GM08714 (cell line): ENCODE measurements around the gene VAV2.

Experiments
- H3K4me3 ChIP-seq: fragments of 200-500 bp; sonication (Bioruptor generic); 2 replicates; pipeline ENCODE4 v1.5.1; 2014; ENCODE audit warnings: mild to moderate bottlenecking, low read length, inconsistent platforms
- ZNF274 ChIP-seq: IDR thresholded peaks from 2 replicates; pipeline ENCODE4 v1.6.1; 2012; ENCODE audit warnings: mild to moderate bottlenecking, low read depth, low read length

Gene VAV2

DNA sequence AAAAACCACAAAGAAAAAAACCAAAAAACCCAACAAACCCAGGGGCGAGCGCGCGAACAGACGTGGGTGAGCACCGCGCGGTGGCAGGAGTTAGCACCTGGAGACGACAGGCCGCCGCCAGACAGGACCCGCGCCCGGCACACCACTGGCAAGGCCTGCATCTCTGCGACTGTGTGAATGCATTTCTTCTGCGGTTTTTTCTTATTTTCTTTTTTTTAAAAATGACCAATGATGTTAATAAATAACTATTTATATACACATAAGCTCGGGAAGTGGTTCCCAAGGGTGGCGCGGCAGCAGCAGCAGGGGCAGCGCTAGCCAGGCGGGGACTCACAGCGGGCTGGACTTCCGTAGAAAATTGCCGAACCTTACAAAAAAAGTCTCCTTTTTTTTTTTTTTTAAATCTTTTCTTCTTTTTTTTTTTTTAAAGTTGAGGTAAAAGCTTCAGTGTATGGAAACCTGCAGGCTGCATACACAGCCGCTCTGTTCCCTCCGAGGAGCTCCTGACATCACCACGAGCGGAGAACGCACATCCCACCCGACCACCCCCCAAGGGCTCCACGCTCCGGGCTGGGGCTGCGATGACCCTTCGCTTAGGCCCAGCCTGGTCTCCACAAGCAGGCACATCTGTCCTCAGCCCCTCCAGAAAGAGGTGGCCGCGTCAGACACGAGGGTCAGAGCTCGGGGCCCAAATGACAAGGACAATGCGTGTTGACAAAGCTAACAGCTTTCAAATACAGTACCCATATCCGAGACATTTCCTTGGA lies 40.5 kb upstream of the VAV2 start:
- no peak overlapping the region for H3K4me3 ChIP-seq

DNA sequence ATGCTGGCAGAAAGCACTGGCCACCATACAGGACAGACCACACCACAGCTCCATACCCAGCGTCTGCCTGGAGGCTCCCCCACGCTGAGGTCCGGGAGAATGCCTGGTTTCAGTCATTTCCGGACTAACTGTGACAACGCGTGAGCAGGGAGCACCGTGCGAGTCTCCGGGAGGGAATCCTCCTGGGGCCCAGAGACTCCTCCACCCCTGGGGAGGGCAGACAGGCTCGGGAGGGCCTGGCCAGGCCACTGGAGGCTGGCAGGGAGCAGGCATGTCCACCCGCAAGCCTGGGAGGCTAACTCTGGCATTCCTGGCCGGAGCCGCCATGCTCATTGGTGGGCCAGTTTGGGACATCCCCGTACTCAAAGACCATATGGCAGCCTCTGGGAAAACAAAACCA lies 39.7 kb upstream of the VAV2 start:
- TF ChIP-seq ZNF274, result no peak
- no peak overlapping the region for H3K4me3 ChIP-seq

More for the DNA sequence above, 40.5 kb upstream of the VAV2 start:
- no peak for TF ChIP-seq ZNF274

DNA sequence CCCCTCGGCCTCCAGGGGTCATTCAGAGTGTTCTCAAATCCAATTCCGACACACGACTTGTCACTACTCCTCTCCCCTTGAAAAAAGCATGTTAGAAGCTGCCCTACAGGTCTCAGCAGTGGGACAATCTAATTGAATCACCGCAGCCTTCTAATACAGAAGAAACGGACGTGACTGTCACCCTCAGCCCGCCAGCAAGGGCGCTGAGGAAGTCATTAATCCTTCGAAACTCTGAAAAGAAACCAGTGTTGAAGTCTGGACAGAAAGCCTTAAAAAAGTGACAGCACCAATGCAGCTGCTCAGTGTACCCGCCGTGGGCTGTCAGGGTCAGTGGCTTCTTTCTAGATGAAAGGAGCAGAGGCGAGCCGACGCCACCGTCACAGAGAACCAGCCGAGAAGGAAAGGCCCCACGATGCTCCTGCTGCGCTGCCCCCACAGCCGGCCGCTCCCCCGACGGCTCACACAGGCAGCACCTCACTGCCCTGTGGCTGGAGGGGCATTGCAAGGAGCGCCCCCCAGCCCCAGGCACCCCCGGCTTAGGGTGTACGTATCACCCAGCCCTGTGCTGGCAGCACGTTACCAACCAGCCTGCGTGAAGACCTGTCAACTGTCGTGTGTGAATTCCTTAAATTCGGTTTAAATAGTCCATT lies 38.8 kb upstream of the VAV2 start:
- no peak overlapping the region for H3K4me3 ChIP-seq
- no peak for TF ChIP-seq ZNF274

DNA sequence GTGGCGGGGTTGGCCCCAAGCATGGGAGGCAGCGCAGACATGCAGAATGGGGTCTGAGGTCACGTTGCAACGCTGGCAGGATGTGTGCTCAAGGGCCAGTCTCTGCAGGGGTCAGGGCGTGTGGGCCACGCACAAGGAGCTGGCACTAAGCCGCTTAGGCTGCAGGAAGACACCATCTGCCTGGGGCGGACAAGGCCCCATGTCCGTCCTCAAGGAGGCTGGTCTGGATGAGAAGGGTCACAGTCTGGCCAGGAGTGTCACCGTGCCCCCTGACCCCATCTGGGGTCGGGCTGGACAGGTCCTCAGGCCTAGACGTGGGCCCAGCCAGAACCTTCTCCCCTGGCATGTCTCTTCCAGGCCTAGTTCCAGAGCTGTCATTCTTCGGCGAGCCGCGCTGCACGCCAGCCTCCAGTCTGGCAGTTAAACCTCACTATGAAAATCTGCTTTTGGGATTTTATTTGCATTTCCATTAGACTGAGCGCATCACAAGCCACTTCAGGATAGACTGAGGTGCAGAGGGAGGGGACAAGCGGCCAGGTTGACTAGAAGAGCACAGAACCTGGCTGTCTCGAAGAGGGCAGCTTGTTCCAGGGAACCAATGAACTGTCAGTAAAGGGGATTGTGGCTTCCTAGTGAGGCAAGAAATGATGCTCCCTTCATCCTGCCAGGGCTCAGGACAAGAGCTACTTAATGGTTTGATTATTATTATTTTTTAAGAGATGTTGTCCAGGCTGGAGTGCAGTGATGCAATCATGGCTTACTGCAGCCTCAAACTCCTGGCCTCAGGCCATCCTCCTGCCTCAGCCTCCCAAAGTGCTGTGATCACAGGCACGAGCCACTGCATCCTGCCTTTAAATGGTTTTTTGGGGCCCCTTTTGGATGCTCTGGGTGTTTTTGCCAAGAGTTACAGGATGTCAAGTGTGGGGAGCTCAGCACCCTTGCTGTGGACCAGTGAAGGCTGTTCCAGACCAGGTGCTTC lies 37.4 kb upstream of the VAV2 start:
- no peak overlapping the region for H3K4me3 ChIP-seq
- TF ChIP-seq ZNF274, result no peak

DNA sequence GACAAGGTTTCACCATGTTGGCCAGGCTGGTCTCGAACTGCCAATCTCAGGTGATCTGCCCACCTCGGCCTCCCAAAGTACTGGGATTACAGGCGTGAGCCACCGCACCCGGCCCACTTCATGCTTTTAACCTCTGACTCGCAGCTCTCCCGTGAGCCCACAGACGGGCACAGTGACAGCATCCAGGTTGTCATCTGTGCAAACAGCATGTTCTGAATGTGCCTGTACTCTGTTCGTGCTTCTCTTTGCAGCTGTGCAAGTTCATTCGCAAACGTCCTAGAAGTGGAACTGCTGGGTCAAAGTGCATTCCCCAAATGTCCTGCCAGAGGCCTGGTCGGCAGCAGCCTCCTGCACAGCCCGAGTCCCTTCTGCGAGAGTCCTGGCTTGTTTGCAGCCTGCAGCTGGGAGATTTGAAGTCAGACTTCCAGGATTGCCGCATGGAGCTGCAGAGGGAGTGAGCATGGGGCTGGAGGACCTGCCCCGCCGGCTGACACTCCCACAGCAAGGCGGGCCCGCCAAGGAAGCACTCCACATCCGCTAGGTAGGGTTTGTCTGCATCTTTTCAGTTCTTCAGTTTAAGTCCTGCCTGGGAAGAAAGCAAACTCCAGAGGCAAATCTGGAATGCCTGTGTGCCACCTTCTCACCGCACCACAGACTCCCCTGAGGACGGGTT lies 36.6 kb upstream of the VAV2 start:
- no peak overlapping the region for H3K4me3 ChIP-seq

DNA sequence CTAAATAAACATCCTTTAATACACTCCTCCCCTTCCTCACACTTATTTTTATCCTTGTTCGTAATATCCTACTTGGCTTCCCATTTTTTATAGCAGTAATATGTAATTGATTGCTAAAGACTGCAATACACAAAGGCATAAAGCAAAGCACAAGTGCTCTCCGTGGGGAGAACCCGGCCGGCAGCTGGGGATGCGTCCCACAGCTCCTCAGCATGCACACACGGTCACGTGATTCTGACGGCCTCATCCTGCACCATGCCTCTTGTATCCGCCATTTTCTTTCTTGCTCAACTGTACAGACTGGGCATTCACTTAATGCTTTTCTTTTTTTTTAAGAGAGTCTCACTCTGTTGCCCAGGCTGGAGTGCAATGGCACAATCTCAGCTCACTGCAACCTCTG lies 36.0 kb upstream of the VAV2 start:
- TF ChIP-seq ZNF274, result no peak
- no peak overlapping the region for H3K4me3 ChIP-seq

More for the DNA sequence above, 36.6 kb upstream of the VAV2 start:
- no peak for TF ChIP-seq ZNF274

DNA sequence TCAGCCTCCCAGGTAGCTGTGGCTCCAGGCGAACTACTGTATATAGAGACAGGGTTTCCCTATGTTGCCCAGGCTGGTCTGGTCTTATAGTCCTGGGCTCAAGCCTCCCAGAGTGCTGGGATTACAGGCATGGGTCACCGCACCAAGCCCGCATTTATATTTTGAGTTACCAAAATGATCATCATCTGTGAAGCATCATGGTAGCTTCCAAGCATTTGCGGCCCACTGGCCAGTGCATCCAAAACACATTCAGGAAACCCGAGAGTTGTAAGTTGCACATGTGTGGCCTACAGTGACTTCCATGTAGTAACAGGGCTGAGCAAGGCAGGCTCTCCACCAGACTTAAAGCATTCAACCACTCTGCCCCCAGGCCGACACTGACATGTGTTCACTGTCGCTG lies 35.4 kb upstream of the VAV2 start:
- H3K4me3 ChIP-seq, result no peak overlapping the region
- no peak for TF ChIP-seq ZNF274

DNA sequence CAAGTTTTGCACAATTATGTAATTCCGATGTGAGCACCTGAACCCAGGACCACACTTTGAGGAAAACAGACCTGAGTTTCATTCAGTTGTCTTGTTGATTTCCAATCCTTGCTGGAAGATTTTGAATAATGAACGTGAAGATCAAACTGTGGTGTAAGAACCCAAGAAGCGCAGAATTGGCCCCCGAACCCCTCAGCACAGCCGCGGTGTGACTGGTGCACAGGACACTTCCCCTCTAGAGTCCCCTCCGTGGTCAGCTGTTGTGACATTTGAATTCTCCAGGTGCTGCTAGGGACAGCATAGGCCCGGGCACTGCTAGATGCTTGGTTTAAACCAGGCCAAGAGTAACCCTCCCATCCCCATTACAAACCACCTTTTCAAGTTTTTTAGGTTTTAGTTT lies 34.9 kb upstream of the VAV2 start:
- no peak for TF ChIP-seq ZNF274
- H3K4me3 ChIP-seq, result no peak overlapping the region

DNA sequence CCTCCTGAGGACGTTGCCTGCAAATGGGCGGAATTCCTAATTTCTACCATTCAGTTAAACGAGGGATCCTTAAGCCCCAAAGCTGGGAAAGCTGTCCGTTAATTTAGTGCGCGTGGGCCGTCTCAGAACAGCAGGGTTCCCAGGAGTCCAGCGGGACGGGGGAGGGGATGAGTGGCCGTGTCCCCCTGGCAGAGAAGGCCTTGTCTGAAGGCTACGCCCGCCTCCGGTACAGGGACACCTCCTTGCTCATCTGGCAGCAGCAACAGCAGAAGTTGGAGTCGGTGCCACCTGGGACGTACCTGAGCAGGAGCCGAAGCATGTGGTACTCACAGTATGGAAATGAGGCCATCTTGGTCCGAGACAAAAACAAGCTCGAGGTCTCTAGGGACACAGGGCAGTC lies 34.5 kb upstream of the VAV2 start:
- TF ChIP-seq ZNF274, result no peak
- no peak overlapping the region; the same call in 1 of the 2 replicates for H3K4me3 ChIP-seq

DNA sequence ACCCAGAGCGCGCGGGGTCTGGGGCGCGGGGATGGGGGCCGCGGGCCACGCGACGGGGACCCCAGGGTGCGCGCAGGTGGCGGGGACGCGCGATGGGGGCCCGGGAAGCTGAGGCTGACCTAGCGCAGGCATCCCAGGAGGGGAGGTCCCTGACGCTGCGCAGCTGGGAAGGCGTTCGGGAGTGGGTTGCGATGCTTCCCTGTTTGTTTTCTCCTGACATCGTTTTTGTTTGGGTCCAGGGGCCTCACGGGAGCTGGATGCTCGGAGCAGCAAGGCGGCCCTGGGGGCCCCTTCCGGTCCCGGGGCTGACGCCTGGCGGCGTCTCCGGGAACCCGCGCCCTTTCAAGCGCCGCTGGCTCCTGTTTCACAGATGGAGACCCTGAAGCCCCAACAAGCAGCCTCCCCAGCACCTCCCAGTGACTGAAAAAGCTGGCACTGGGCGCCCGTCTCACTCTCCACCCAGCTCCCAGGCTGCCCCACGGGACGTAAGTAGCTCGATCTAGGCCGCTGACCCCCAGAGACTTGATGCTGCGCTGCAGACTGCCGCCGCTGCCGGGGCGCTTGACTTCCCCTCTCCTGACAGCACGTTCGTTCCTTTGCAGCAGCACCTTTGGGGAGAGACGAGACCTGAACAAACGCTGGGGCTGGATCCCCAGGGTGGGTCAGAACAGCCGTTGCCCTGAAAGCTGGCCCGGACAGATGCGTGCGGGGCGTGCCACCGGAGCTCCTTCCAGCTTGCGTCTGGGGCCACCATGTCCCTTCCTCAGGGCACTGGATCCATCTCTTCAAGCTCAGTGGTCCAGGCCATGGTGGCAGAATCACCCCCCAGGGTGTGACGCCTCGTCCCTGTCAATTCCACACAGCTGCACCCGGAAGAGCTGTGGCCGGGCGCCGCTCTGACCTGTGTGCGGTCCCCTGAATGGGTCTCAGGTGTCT lies 33.8 kb upstream of the VAV2 start:
- peak overlapping the region; percentile 87 for H3K4me3 ChIP-seq
- no peak for TF ChIP-seq ZNF274

DNA sequence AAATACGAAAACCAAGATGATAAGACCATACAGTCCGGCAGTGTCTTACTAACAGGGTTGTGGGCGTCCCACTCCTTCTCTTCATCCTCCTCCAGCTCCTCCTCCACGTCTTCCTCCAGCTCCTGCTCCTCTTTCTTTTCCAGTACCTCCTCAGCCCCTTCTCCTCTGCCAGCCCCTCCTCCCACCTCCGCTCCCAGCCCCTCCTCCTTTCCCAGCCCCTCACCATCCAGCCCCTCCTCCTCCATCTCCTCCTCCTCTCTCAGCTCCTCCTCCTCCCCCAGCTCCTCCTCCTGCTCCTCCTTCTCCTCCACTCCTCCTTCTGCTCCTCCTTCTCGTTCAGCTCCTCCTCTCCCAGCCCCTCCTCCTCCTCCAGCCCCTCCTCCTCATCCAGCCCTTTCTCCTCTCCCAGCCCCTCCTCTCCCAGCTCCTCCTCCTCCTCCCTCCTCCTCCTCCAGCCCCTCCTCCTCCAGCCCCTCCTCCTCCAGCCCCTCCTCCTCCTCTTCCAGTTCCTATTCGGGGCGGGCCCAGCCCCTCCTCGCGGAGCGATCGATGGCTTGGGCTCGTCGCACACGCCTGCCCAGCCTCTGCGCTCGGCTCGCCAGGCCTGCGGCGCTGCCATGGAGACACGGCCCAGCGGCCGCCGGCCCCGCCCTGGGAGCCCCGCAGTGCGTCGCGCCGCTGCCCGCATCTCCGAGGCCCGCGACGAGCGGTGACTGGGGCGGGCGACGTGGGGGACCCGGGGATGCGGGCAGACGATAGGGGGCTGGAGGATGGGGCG lies 32.9 kb upstream of the VAV2 start, which contains the start of gene BRD3OS:
Gene BRD3OS (plus strand): TSS at position 654 of the 778 bp plus-strand sequence. CDS start 1,267 bp downstream, outside the sequence.
- H3K4me3 ChIP-seq, result peak within 1 kb of the TSS; percentile 87
- no peak for TF ChIP-seq ZNF274

DNA sequence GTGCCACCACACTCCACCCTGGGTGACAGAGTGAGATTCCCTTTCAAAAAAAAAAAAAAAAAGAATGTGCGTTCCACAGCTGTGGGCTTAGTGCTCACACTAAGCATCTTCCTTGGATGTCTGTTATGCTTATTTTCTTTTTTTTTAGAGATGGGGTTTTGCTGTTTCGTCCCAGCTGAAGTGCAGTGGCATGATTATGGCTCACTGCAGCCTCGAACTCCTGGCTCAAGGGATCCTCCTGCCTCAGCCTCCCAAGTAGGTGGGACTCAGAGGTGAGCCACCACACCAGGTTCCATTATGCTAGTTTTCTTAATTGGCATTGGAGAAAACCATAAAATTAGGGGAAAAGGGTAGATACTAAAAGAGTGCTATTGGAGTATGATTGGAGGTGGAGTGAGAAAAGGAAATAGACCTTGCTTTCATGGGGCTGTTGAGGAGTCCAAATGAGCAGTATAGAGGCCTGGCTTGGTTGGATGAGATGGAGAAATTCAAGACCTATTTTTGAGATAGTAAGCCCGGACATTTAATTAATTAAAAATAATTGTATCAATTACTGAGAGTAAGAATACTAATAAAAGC lies 32.2 kb upstream of the VAV2 start:
- peak overlapping the region; percentile 31; the same call in 1 of the 2 replicates for H3K4me3 ChIP-seq
- TF ChIP-seq ZNF274, result no peak
